Activated CD4-positive, alpha-beta T cell treated with anti-CD3 and anti-CD28 coated beads, Interleukin-2, amount 50 U/mL, for 48 hours (primary cell): Measurements from ENCODE around the gene EFNA1.
A peak's percentile ranks its signal among the peaks of the same experiment; 100 is the strongest.

ENCODE experiments used
- DNase-seq, 2 experiments: peaks; one replicate each; pipeline ENCODE4 v3.0.0-alpha.2; 2020

EFNA1 gene, protein sequence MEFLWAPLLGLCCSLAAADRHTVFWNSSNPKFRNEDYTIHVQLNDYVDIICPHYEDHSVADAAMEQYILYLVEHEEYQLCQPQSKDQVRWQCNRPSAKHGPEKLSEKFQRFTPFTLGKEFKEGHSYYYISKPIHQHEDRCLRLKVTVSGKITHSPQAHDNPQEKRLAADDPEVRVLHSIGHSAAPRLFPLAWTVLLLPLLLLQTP

DNA sequence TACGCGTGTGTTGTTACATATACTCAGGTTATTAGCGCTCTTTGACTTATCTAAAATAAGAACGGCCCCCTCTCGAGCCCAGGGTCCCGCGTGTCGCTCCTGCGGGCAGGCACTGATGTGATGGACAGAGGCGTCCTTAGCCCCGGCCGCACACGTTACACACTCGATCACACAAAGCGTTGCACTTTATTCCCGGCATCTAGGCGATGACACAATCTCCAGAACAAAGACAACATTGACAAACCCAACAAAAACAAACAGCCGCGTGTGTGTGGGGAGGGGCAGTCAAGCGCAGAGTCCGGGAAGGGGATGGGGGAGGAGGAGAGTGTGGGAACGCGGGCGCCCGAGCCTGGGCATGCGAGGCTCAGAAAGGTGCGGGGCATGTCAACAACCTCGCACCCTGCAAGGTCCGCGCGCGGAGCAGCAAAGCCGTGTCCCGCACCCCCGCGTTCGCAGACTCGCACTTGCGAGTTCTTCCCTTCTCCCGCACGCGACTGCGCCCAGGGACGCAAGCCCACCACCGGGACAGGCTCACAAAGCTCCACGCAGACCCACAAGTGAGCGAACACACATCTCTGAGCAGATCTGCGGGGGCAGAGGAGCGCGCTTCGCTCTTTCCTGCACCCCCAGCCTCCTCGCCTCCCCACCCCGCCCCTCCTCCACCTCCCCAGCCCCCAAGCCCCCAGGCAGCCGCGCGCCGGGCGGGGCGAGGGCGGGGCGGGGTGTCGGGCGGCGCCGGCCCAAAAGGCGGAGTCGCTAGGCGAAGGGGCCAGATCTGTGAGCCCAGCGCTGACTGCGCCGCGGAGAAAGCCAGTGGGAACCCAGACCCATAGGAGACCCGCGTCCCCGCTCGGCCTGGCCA is at the start of gene EFNA1:
TSS of gene EFNA1 (plus strand) at position 772 of the 862 bp plus-strand sequence. CDS start 102 bp downstream, outside the sequence.
- DNase-seq, result peak; percentile 47 to 53

DNA sequence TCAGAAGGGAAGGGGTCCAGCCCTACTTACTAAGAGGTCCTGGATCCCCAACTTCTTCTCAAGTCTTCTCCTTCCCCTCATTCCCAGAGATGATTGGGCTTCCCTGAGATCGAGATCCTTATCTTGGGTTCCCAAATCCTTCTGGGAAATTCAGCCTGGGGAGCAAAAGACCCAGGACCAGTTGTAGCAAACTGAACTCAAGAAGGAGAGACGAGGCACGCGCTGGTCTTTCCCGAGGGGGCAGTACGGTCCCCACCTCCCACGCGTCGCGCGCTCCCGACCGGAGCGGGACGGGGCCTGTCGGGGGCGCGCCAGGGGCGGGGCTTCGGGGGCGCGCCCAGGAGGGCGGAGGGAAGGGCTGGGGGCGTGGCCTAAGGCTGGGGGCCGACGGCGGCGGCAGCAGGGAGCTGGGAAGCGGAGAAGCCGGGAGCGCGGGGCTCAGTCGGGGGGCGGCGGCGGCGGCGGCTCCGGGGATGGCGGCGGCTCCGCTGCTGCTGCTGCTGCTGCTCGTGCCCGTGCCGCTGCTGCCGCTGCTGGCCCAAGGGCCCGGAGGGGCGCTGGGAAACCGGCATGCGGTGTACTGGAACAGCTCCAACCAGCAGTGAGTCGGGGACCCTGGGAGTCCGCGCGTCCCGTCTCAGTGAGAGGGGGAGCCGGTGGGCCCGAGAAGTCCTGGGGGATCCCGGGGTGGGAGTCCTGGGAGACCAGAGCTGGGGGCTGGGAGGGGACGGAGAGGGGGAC is 49.0 kb upstream of the EFNA1 start, which contains the start of gene EFNA3:
TSS of gene EFNA3 (plus strand) at position 369 of the 741 bp plus-strand sequence. CDS start at position 474, 105 bp downstream.
- peak; percentile 71 to 78 for DNase-seq

DNA sequence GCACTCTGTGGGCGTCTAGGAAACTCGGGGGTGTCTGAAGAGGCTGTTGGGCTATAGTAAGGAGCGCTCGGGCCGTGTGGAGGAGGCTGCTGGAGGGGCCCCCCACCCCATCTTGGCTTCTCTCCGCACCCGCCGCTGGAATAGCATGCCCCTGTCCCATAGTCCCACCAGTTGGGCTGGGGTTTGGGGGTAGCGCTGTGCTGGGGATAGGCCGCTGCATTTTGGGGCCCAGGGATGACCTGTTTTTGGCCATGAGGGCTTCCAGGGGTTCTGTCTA is 48.5 kb upstream of the EFNA1 start:
- no peak for DNase-seq

DNA sequence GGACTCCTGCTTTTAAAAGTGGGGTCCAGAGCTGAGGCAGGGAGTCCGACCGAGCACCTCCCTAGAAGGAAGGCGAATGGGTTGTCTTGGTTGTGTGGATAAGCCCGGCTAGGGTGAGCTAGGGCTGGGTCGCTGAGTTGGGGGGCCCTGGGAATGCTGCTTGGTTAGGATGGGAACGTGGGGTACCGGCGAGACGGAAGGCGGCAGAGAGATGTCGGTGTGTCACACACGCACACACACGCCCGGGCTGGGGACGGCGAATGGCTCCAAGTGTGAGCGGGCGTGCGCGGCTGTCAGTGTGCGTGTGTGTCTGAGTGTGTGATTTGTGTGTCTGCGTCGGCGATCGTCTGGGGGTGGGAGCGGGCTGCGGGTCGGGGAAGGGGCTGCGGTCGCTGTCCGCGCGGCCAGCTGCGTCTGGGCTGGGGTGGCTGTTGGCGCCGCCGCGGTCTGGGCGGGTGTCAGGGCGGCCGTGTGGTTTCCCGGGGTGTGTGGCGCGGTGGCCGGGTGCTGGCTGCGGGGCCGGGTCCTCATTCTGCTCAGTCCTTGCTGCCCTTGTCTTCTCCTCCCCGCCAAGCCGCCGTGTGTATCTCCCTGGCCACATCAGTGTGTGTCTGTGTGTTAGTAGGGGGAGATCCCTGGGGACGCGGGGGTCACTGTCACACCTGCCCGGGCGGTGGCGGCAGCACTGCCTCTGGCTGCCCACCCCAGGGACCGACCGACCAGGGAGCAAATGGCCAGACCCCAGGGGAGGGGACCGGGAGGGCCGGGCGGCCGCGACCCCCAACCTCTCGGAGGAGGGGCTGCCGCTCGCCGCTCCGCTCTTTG is 48.0 kb upstream of the EFNA1 start:
- peak; percentile 22 to 29 for DNase-seq

DNA sequence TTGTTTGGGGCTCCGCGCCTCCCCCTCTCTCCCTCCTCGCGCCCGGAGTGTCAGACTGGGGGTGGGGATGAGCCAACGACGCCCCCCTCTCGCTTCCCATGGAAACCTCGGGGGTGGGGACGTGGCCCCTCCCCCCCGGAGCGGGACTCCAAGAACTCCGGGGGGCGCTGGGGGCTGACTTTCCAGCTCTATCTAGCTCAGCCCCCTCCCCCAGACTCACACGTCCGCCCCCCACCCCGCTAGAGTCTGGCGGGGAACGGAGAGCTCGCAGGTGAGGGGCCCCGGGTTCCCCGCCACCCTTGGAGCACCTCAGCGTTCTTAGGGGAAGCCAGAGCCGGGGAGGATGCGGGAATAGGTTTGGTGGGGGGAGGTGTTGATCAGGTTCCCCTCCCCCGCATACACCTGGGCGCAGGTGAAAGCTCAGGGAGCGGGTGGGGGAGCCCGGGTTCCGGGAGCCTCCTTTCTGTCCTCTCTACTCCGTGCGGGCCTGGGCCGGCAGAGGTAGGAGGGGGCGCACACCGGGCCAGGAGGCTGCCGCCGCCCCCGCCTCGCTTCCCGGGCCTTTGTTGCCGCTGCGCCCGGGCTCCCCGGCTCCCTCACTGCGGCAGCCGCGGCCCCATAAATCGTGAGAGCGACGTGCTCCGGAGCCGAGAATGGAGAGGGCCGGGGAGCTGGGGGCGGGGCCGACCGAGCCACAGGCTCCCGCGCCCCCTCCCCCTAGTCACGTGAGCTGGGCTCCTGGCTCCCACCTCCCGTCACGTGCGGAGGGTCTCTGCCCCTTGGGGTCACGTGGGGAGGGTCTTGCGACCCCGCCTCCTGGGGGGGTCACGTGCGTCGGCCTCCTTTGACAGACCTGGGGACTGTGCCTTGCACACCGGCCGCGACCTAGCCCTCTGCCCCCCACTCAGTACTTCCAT is 47.1 kb upstream of the EFNA1 start:
- DNase-seq, result peak; percentile 26 to 42

DNA sequence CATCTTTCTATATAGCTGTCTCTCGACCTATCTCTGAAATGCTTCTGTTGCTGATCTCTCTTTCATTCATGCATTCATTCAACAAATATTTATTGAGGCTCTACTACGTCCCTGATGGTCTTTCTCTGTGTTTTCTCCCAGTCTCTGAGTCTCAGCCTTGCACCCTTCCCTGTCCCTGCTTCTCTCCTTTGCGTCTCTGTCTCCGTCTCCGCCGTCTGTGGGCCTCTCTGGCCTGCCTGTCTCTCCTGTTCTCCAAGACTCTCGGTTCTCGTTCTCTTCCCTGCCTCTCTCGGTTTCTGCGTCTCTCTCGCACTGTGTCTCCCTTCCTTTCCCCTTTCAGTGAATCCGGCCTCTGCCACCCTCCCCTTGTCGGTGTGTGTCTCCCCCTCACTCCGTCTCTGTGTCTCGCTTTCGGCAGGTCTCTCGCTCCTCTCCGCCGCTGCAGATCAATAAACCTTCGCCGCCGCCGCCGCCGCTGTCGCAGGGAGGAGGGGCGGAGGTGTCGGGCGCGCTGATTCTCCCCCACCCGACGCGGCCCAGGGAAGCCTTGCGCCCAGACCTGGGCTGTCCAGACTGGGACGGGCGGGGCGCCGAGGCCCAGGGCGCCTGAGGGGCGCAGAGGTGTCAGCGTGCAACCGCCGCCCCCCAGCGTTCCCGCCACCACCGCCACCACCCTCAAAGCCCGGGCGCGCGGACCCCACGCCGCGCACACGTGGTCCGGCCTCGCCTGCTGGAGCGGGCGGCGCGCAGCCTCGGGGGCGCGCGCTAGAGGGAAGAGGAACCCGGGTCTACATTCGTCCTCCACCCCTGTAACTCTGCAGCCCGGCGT is 46.0 kb upstream of the EFNA1 start:
- peak; percentile 33 to 51 for DNase-seq

DNA sequence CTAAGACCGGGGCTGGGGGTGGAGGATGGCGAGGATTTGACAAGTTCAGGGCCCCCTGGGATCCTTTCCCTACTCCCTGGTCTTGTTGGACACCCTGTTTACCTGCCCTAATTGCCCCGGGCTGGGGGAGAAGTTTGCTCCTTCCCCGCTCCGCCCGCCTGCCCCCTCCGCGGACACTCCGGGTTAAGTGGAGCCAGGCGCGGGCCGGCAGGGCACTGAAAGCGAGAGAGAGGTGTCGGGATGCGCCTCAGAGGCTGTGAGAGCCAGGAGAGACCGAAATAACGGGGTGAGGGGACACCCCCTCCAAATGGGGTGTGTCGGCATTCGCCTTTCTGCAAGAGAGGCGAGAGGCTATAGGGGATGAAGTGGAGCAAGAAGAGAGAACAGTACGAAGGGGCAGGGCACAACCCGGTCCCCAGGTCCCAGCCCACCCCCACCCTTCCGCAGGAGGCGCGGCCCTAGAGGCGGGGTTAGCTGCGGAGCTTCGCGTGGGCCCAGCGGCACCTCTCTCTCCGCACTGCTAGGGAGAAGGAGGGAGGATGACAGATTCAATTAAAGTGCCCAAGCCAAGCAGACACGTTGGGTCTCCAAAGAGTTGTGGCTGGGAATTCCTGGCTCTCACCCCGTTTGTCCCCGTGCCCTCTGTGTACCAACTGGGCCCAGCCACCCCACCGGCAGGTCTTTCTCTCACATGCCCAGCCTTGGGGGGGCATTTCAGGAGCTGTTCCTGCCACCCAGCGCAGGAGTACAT is 45.2 kb upstream of the EFNA1 start:
- peak; percentile 35 to 47 for DNase-seq

DNA sequence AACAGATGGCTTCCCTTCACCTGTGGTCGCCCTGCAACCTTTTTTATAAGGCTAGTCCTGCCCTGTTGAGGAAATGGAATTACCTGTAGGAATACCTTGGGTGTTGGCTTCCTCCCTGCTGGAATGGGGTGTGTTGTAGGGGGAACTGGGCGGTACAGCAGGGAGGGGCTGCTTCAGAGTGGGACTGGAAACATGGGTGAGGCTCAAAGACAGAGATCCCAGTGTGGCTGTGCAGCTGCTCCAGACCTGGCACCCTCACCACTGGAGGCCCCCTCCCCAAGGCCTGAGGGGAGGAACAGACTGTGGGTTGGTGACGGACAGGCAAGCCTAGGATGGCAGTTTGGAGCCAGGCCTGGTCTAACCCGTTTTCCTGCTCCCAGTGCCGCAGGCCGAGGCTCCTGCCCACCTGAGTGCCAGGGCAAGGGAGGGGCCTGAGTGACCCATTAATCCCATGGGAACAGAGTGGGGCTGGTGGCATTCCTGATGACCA is 44.6 kb upstream of the EFNA1 start:
- no peak for DNase-seq

DNA sequence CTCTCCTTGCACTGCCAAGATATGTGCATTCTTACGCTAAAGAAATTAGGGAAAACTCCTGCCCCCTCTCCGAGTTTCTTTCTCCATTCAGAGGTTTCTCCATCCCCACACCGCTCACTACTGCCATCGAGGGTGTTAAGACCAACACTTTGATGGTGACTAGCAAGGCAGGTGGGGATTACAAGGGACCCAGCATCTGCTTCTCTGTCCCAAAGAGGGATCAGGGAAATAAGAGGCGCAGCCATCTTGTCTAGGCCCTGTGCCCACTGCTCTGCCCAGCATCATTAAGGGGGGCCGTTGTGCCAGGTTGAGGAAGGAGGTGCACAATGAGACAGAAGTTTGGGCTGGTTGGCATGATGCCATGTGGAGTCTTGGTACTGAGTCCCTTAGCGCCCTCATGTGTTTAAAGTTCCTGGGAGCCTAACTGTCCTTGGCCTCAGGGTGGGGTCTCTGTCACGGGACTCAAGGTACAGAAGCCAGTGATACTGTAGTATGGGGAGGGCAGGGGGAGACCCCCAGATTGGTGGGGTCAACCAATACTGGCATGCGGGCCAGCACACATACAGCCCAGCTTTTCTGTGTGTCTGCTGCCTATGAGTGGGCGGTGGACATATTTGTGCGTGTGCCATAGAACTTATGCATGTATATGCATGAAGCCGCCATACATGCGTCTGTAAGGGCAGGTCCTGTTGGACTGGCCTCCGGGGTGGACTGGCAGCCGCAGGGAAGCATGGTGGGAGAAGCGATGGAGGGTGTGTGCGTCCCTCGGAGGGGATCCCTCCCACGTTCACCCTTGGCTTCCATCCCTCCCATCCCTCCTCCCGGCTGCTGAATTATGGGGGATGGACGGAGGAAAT is 43.6 kb upstream of the EFNA1 start:
- DNase-seq, result peak; percentile 55 to 63

DNA sequence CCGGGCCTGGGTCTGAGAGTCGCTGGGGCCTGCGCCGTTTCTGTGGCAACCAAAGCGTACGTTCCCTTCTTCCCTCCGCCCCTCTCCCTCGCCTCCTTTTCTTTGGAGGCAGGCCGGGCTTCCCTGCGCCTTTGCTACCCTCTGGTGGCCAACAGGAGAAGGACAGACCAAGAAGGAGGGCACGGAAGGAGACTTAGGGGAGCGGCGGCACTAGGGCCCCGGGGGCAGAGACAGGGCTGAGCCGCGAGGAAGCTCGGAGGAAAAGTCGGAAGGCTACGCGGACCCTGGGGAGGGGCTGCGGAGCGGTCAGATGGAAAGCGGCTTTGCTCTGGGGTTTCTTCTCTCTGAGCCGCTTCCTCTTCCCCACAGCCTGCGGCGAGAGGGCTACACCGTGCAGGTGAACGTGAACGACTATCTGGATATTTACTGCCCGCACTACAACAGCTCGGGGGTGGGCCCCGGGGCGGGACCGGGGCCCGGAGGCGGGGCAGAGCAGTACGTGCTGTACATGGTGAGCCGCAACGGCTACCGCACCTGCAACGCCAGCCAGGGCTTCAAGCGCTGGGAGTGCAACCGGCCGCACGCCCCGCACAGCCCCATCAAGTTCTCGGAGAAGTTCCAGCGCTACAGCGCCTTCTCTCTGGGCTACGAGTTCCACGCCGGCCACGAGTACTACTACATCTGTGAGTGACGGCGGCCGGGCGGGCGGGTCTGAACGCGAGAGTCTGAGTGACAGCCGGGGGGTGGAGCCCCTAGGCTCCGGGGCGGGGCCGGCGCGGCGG is 42.8 kb upstream of the EFNA1 start:
- peak; percentile 93 to 94 for DNase-seq

DNA sequence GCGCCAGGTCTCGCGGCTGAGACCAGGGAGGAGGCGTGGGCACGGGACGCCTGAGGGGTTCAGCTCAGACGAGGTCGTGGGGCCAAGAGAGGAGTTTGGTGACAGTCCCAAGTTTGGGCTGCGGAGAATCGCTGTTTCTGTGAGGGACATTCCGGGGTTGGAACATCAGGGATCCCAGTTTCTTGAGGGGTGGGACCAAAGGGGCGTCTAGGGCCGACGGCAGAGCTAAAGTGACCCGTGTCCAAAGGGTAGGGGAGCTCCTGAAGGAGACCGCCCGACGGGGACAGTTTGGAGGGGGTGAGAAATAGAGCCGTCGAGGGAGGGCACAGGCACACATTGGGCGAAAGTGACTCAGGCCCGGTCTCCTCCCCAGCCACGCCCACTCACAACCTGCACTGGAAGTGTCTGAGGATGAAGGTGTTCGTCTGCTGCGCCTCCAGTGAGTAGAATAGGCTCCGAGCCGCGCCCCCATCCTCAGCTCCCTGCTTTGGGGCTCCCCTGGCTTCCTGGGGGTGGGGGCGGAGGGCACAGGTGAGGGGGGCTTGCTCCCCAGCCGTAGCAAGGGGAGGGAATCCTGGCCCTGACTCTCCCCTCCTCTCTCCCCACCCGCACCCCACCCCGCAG is 42.1 kb upstream of the EFNA1 start:
- DNase-seq, result peak; percentile 83 to 86

DNA sequence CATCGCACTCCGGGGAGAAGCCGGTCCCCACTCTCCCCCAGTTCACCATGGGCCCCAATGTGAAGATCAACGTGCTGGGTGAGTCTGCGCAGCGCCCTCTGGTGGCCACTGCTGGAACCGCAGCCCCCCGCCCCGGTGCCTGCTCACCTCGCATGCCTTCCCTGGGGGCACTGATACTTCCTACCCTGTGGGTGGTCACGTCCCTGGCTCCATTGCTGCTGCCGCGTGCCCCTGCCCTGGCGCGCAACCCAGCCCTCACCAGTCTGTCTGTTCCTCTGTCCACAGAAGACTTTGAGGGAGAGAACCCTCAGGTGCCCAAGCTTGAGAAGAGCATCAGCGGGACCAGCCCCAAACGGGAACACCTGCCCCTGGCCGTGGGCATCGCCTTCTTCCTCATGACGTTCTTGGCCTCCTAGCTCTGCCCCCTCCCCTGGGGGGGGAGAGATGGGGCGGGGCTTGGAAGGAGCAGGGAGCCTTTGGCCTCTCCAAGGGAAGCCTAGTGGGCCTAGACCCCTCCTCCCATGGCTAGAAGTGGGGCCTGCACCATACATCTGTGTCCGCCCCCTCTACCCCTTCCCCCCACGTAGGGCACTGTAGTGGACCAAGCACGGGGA is 41.4 kb upstream of the EFNA1 start:
- DNase-seq, result peak; percentile 86 to 89

DNA sequence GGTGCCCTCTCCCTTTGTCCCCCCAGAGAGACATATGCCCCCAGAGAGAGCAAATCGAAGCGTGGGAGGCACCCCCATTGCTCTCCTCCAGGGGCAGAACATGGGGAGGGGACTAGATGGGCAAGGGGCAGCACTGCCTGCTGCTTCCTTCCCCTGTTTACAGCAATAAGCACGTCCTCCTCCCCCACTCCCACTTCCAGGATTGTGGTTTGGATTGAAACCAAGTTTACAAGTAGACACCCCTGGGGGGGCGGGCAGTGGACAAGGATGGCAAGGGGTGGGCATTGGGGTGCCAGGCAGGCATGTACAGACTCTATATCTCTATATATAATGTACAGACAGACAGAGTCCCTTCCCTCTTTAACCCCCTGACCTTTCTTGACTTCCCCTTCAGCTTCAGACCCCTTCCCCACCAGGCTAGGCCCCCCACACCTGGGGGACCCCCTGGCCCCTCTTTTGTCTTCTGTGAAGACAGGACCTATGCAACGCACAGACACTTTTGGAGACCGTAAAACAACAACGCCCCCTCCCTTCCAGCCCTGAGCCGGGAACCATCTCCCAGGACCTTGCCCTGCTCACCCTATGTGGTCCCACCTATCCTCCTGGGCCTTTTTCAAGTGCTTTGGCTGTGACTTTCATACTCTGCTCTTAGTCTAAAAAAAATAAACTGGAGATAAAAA is 40.7 kb upstream of the EFNA1 start:
- DNase-seq, result no peak

DNA sequence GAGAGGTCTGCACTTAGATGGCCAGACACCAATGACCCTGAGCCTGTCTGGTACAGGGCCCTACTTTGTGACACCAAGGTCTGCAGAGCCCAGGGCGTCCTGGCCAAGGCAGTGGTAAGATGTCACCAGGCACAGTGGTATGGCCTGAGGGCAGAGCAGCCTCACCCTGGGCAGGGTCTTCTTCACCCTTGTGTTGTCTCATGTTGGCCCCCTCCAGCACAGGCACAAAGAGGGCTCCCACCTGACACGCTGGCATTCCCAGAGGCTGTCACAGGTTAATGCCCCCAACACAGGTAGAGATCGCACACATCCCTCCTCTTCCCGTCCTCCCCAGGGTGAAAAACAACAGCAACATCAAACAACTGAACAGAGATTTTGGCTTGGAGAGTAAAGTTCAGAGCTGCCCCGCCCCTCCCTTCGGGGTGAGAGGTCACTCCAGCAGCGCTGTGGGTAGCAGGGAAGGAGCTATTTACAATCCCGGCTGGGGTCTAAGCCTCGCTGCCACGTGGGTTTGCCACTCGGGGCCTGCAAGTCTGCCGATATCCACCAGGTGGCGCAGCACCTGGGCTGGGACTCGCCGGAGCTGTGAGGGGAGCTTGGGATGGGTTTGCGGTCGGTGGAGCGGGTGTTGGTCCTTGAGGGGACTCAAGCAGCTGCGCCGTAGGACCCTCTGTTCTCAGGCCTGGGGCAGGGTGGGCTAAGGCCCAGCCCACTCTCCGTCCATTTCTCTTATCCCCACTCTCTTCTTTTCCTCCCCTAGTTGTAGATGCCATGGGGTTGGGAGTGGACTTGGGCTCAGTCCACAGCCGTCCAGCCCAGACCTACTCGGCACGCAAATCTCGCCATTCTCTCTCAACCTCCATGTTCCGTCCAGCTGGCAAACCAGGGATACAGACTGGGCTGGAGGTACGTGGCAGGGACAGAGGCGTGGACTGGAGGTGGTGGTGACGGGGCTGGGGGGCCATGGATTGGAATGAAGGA is 36.3 kb upstream of the EFNA1 start:
- peak; percentile 87 to 89 for DNase-seq

DNA sequence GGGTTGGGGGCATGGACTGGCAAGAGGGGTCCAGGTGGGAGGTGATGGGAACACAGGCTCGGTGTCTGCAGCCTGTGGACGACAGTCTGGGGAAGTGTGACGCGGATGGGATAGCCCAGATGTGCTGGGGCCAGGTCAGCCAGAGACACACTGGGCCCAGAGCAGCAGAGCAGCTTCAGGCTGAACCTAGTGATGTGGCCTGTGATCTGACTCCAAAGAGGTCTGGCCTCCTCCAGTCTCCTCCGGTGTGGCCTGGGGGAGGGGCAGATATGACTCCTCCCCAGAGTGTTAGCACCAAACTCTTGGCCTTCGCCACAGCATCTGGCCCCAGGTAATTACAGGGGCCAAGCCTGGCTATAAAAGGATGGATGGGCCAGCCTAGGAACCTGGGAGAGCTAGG is 35.5 kb upstream of the EFNA1 start:
- DNase-seq, result no peak
